Fibroblast of the aortic adventitia (primary cell): Measurements from ENCODE around the gene RBM6. TPM values are rescaled to one million over a fixed set of nuclear protein-coding genes. Genes with fewer than 3 reads are reported as not detected.

Source experiments
- DNase-seq: peaks from one replicate; pipeline ENCODE4 v3.0.0-alpha.2; 2010; ENCODE audit warnings: low read depth
- H3K4me3 ChIP-seq: 2 replicates; pipeline ENCODE4 v1.5.1; 2011; ENCODE audit warnings: low read depth, mild to moderate bottlenecking, control low read depth, low read length, moderate library complexity
- CTCF ChIP-seq: IDR thresholded peaks from 2 replicates; pipeline ENCODE4 v1.5.1; 2011; ENCODE audit warnings: mild to moderate bottlenecking, low read length, control low read depth, inconsistent platforms; ENCODE audit not compliant: insufficient read depth
- total RNA-seq: library from RNA; depleted of rRNA; stranded (reverse); fragments of >200 nt; gene quantifications from 2 replicates; pipeline ENCODE4 v1.2.3, GENCODE V29; 2012; ENCODE audit warnings: low replicate concordance

RBM6 gene
- total RNA-seq, 1 donor = 48.5 TPM

GRCh38 chr3:50102558-50102957 is 162.6 kb downstream of the RBM6 start:
- DNase-seq = no peak
- TF ChIP-seq CTCF = no peak
- H3K4me3 ChIP-seq = no peak overlapping the region

DNA sequence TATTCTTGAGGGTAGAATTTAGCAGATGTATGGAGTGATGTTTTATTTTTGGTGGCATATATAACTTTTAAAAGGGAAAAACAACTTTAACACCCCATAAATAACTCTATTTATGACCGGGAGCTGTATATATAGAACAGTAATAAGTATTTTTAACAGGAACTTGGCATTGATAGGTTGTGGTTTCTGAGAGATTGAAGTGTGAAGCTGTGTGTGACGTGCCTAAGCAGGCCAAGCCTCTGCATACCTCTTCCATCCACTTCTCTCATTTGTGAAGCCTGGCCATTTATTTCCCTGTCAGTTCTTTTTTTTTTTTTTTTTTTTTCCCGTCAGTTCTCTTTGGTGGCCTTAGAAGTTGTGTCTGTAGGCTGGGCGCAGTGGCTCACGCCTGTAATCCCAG is 171.8 kb downstream of the RBM6 start:
- DNase-seq = no peak
- no peak overlapping the region for H3K4me3 ChIP-seq
- no peak for TF ChIP-seq CTCF

GRCh38 chr3:50112462-50112861 is 172.5 kb downstream of the RBM6 start:
- no peak for TF ChIP-seq CTCF
- DNase-seq = no peak
- H3K4me3 ChIP-seq = no peak overlapping the region

DNA sequence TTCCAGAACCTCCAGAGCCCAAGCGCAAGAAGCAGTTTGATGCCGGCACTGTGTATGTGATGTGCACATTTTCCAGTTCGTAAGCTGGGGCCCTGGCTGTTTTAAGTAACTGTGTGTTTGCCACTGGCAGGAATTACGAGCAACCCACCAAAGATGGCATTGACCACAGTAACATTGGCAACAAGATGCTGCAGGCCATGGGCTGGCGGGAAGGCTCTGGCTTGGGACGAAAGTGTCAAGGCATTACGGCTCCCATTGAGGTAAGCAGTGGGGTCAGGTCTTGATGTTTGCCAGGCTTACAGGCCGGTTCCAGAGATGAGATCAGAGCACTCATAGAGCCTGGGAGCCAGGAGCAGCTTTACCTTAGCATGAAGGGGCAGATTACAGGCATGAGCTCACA is 177.2 kb downstream of the RBM6 start:
- H3K4me3 ChIP-seq = no peak overlapping the region
- DNase-seq = no peak
- TF ChIP-seq CTCF = no peak

- H3K4me3 ChIP-seq = no peak overlapping the region
- DNase-seq = no peak
- no peak for TF ChIP-seq CTCF
Observed at GRCh38 chr3:50118237-50118636, 178.3 kb downstream of the RBM6 start.

GRCh38 chr3:50119786-50120185 is 179.8 kb downstream of the RBM6 start:
- H3K4me3 ChIP-seq = no peak overlapping the region
- TF ChIP-seq CTCF = no peak
- no peak for DNase-seq

DNA sequence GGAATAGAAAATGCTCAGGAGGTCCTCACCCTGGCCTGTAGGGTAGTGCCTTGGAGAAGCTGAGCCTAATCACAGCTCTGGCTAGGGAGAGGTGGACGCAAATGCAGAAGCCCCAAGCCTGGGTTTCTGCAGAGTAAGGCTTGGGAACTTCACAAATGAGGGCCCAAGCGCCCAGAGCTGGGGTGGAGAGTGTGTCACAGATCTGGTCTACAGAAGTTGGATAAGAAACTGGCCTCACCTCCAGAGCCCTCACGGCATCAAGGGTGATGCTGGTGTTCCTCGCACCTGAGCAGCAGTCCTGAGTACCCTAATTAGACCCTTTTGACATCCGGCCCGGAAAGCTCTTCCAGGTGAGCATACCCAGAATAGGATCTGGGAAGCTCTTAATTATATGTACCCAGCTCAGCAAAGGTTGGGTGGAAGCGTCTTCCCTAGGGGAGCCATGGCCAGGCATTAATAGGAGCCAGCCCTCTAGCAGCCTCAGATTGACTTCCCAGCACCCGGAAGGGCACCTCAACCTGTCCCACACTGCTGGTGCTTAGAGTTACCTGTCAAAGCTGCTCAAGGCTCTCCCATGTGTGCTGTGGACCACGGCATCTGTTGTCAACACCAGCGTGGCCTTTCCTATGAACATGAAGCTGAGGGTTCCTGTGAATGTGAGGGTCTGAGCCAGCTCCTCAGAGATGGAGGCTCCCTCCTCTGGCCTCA is 180.6 kb downstream of the RBM6 start:
- no peak overlapping the region for H3K4me3 ChIP-seq
- no peak for DNase-seq
- TF ChIP-seq CTCF = no peak
